Activated gamma-delta T cell treated with anti-CD3 and anti-CD28 coated beads, Interleukin-2, amount 50 U/mL, for 16 hours (primary cell): ENCODE measurements around the gene CACYBP.
A peak's percentile ranks its signal among the peaks of the same experiment; 100 is the strongest.
"Not testable (repeated sequence)": the region's sequence is repeated elsewhere in the genome, so short reads cannot be mapped to it uniquely, and the experiment has no call there.

ENCODE experiments used
- DNase-seq: peaks from one replicate; pipeline ENCODE4 v3.0.0-alpha.2; 2020; ENCODE audit warnings: low read depth

The CACYBP gene

DNA sequence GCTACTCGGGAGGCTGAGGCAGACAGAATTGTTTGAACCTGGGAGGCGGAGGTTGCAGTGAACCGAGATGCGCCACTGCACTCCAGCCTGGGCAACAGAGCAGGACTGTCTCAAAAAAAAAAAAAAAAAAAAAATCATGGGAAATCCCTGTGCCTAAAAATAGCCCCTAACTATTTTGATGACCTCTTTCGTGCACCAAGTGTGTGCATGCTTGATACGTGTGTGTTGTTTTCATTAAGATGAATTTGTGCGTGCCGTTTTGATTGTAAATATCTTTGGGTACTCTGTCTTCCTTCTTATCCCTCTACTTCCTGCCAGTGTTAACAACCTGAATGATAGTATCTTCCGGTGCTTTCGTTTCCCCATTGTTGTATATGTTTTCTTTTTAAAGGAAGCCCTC lies 9.8 kb downstream of the CACYBP start:
- no peak for DNase-seq

DNA sequence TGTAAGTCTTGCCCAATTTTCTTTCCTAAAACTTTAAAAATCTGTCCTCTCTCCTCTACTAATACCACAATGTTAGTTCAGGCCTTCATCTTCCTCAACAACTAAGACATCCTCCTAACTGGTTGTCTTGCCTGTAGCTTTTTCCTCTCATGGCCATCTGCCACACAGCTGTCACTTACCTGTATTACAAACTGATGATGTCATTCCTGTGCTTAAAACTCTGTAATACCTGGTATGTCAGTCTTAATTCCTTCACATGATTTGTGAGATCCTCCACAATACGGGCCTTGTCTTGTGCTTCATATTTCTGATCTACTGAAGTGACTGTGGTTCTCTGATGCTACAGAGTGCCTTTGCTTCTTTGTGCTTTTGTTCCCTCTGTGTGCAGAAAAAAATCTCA lies 13.7 kb downstream of the CACYBP start:
- DNase-seq: no peak

DNA sequence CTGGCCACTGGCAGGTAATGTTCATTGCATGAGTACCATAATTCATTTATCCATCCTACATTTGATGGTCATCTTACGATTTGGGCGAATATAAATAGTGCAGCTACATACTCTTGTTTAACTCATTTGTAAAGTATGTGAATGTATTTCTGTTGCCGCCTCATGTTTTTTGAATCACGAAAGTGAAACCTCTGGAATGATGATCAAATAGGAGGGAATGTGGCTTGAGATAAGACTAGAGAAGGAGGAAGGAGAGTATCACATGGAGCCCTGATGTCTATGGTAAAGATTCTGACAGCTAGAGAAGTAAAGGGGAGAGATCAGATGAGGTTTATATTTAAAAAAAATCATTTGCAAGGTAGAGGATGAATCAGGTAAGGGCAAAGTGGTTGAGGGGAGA lies 15.5 kb downstream of the CACYBP start:
- no peak for DNase-seq

DNA sequence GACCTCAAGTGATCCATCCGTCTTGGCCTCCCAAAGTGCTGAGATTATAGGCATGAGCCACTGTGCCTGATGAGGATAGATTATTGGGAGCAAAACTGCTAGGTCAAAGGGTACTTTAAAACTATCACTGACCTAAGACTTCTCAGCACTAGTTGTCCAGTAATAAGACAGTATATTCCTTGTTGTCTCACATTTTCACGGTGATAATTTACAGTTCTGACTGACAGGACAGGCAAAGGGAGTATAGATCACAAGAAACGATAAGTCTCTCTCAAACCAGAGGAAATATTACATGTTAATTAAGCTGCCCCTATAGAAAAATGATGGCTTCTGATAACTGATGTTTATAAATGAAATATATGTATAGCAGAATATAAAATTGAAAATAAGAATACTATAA lies 19.8 kb downstream of the CACYBP start:
- no peak for DNase-seq

DNA sequence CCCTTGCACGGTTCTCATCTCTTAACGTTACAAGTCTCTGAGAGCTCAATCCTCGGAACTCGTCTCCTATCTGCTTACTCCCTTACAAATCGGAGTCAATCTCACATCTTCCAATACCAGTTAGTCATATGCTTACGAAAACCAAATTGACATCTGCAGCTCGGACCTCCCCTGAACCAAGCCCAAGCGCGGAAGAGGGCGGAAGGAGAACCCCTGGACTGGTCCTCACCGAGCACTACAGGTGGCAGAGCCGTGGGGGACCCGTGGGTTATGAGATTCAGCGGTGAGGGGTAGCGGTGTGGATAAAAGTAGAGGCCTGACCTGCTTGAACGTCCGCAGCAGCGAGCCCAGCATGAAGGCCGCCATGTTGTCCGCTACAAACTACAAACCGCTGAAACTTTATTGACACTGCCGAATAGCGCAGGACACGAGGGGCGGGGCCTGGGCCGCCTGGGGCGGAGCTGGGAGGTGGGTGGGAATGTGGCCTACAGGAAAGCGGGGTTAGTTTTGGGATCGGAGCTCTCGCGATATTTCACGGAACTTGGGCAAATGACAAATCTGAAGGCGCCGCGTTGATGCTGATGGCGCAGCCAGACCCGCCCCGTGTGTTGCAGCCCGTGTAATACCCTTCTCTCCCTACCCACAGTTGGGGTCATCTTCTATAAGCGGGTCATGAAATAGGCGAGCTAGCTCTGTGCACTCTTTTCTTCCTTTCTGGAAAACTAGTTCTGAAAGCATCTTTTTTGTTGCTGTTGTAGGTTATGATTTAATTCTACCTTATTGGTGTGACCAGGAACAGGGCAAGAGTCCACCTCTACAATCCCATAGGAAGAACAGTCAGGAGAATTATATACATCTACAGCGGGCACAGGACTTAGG lies 23.5 kb downstream of the CACYBP start, which contains the start of gene MRPS14:
TSS of gene MRPS14 (minus strand) at position 383 of the 879 bp plus-strand sequence. CDS start at position 366, 17 bp downstream.
- peak; percentile 97 for DNase-seq

DNA sequence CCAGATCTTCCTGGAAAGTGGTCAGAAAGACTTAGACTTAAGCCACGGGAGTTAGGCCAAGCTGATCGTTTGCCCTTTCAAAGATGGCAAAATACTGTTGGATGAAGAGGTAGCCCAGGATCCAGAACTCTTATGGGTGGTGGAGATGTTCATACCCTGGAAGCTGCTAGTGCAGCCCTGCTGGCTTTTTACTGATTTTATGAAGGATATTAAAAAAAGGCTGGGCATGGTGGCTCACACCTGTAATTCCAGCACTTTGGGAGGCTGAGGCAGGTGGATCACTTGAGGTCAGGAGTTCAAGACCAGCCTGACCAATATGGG lies 24.1 kb downstream of the CACYBP start:
- DNase-seq: not testable (repeated sequence)

DNA sequence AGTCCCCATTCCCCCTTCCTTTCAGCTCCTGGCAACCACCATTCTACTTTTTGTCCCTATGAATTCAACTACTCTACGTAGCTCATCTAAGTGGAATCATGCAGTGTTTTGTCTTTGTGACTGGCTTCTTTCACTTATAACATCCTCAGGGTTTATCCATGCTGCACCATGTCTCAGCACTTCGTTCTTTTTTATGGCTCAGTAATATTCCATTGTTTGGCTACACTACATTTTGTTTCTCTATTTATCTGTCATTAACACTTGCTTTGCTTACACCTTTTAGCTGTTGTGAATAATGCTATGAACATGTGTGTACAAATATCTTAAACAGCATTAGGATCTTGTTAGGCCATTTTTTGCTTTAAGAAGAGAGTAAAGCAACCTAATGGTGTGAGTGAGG lies 25.0 kb downstream of the CACYBP start:
- no peak for DNase-seq

DNA sequence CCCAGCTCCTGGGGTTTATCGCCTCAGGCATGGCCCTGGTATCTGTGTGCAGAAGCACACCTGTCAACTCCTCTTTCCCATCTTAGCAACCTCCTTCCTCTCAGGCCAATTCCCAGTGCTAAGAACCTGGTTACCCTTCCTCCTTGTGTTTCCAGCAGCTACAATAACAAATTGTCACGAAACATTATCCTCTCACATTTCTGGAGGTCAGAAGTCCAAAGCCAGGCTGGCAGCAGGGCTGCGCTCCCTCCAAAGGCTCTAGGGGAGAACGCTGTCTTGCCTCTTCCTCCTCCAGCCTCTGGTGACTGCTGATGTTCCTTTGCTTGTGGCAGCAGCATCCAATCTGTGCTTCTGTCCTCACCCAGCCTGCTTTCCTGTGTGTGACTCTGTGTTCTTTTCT lies 34.2 kb downstream of the CACYBP start:
- DNase-seq: no peak

DNA sequence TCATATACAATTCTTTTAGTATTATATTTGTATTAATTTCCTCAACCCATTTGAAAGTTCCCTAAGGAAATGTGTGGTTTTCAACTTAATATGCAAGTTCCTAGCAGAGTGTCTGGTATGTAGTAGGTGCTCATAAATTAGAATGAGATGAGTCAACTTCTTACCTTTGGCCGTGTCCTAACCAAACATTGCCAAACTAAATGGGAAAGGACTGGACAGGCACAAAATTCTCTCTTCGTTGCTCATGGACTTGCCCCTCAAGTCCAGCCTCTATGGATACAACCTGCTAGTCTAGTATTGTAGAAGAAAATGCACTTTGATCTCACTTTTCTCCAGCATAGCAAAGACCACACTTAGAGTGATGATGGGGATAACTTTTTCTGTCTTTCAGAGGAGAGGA lies 35.0 kb downstream of the CACYBP start:
- no peak for DNase-seq

DNA sequence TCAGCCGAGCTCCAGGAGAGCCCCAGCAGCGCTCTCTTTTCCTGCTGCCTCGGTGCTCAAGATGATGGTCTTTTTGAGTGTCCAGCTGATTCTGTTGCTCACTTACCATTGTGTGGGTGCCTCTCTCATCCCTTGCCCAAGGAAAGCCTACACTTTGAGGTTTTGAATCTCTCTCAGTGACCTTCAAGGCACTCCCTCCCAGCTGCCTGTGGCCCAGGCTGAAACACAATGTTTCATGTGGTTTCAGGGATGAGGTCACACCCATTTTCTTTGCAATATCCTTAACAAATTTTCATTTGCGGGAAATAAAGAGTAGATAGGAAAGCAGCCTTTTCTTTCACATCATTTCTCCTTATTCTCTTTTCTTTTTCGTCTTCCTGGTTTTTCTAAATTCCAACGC lies 36.1 kb downstream of the CACYBP start:
- DNase-seq: no peak

DNA sequence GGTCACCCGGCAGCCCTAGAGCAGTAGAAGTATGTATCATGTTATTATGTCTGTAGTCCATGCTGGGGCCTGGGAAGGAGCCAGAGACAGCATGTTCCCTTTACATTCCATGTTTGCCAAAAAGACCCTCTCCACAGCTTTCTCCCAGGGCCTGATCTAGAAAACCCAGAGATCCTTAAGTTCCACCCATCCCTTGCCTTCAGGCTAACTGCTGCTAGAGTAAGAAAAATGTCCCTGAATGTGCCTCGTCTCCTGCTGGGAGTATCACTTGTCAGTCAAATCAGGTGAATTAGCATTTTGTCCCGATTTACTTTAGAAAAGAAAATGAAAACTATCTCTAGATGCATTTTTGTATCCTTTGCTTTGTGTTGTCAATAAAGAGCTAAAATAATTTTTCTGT lies 36.7 kb downstream of the CACYBP start:
- DNase-seq: no peak

DNA sequence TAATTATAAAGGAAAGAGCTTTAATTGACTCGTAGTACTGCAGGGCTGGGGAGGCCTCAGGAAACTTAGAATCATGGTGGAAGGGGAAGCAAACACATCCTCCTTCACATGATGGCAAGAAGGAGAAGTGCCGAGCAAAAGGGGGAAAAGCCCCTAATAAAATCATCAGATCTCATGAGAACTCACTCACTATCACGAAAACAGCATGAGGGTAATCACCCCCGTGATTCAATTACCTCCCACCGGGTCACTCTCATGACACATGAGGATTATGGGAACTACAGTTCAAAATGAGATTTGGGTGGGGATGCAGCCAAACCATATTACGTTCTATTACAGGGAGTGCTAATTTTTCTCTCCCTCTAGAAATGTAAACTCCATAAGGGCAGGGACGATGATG lies 37.7 kb downstream of the CACYBP start:
- DNase-seq: no peak

DNA sequence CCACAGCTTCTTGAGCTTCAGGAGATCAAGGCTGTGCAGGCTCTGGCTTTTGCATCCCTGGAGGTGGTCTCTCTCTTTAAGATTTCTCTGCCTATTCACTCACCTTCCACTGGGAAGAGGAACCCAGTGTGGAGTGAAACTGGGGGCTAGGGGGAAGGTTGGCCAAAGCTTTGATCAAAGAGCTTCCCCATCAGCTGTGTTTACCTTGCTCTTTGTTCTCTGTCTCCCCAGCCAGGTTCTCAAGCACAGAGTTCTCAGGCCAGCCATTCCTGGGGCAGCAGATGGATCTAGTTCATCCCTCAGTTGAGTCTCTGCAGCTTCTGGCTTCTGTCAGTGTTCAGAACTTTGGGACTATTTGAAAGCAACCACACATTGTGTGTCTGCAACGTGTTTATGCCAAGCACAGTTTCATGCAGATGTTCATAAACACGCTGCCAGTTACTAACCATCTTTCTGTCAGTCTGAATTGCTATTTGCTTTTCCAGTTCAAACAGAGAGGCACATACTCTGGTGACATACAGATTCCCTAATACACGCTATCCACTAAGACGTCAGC lies 40.7 kb downstream of the CACYBP start:
- DNase-seq: no peak

DNA sequence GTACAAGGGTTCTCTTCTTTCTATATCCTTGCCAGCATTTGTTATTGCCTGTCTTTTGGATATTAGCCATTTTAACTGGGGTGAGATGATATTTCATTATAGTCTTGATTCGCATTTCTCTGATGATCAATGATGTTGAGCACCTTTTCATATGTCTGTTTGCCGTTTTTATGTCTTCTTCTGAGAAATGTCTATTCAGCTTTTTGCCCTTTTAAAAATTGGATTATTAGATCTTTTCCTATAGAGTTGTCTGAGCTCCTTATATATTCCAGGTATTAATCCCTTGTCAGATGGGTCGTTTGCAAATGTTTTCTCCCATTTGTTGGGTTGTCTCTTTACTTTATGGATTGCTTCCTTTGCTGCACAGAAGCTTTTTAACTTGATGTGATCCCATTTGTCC lies 42.9 kb downstream of the CACYBP start:
- no peak for DNase-seq

DNA sequence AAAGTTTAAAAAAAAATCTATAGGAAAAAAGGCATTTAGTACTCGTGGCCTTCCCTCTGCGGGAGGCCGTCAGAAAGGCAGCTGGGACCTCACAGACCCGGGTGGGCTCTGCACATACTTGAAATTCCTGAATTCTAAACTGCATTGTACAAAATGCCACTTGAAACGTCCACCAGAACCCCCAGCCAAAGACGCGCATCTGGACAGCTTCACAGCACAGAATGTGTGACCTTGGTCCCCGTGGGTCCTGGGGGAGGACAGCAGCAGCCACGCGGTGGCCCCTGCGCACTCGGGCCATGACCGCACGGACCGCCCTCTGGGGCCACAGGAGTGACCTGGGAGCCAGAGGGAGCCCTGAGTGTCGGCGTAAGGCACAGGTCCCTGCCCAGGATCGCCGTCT lies 44.1 kb downstream of the CACYBP start:
- DNase-seq: no peak

DNA sequence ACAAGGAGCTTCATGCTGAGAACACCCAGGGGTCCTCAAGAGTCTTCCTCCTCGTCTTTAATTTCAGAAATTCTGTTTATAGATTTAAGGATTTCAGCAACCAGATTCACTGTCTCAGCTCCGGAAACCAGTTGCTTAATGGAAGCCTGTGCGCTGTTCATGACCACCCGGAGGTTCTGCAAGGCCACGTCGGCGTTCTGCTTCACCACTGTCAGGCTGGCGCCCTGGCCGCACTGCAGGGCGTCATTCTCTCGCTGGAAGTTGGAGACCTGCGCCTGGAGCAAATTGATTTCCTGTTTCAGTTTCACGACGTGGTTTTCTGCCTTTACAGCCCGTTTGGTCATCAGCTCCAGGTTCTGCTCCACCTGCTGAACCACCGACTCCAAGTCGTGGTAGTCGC lies 44.8 kb downstream of the CACYBP start:
- not testable (repeated sequence) for DNase-seq

DNA sequence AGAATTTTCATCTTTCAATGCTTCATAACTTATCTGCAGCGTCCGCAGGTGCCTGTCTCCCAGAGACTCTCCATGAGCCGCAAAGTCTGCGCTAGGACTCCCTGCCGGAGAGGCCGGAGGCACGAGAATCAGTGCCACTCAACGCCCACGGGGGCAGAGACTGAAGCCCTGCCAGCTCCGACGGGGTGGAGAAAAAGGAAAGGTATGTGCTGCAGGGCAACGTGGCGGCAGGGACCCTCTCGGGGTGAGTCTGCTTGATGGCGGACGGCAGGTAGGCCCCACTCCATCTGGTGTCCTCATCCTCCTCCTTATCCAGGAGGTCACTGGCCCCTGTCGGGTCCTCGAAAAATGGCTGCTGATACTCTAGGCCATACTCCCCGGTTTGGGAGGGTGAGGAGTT lies 45.4 kb downstream of the CACYBP start:
- DNase-seq: no peak

DNA sequence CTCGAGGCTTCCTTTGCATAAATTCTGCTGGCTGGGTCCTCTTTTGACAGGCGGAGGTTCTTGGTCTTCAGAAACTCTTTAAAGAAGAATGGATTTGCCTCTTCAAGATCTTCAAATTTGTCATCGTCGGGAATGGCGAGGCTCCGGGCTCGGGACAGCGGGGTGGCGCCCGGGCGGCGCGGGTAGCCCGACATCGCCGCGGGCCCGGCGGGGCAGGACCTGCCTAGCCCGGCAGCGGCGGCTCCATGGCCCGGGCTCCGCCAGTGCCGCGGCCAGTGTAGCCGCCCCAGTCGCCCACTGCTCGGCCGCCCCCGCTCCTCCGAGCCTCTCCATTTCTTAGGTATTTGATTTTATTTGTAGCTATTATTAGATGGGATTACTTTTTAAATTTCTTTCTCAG lies 45.8 kb downstream of the CACYBP start:
- no peak for DNase-seq

DNA sequence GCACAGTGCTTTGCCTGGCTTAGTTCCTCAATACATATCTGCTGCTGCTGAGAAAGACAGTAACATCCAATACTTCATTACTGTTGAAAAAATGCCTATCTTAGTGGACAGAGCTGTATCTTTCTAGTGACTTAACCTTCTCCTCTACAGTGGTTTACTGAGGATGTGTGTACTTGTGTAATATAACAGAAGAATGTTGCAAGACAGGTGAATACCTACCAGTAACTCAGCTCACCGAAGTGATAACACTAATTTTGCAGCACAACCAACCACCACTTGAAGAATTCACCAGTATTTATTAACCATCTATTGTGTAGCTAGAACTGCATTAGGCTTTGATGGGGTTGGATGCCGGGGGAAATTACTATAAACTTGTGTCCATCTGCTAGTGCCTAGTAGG lies 51.2 kb downstream of the CACYBP start:
- no peak for DNase-seq

DNA sequence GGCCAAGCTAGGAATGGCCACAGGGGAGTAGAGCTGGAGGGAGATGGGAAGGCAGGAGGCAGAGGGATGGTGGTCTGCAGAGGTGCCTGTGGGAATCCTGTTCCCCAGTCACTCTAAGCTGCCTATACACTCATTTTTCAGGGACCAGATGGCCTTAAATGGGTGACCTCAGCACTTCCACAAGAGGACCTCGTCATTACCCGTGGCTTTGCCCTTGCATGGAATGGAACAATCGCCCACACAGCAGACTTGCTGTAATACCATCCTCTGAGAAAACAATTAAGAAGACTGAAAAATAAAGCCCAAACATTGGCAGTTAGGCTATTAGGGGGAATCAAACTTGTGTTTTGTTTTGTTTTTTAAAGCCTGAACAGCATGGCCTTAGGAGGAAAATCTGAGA lies 55.0 kb downstream of the CACYBP start:
- DNase-seq: no peak
